SH-SY5Y (cell line): Measurements from ENCODE around the gene ELOVL2.

ENCODE experiments used
- GATA2 ChIP-seq: IDR thresholded peaks from 2 replicates; pipeline ENCODE4 v1.6.1; 2011; ENCODE audit warnings: mild to moderate bottlenecking, low read depth, low read length
- GATA3 ChIP-seq: IDR thresholded peaks from 2 replicates; pipeline ENCODE4 v1.6.1; 2011; ENCODE audit warnings: low read depth, mild to moderate bottlenecking, low read length, moderate library complexity

- no peak for TF ChIP-seq GATA3
- TF ChIP-seq GATA2, result no peak
Measured at GRCh38 chr6:11054722-11055121, 10.6 kb upstream of the ELOVL2 start.
